ENCODE data around the gene ZKSCAN3. TPM values are rescaled to one million over a fixed set of nuclear protein-coding genes. Genes with fewer than 3 reads are reported as not detected.

The ZKSCAN3 gene
- total and polyA plus RNA-seq, 4 donors = 1.1 to 13.2 (median 3.1) TPM

- Histone ChIP-seq H3K27me3 (ENCODE audit: control insufficient read depth in 3 of 3, insufficient read depth in 3 of 3, low read length in 2 of 3) (no peaks in the 10 kb centered on the region), H3K36me3 (ENCODE audit: control insufficient read depth in 4 of 4, insufficient read depth in 4 of 4, low read length in 4 of 4) (peaks cover 9 to 23% (median 21%) of the 10 kb centered on the region in 4 donors), H3K4me3 (no peak overlapping the region), H3K27ac (ENCODE audit: low read depth in 1 of 2, low read length in 1 of 2) (no peak overlapping the region), H3K4me1 (ENCODE audit: control insufficient read depth in 5 of 5, insufficient read depth in 5 of 5, low read length in 5 of 5) (peaks cover 0 to 7% (median 3%) of the 10 kb centered on the region in 5 donors), H3K9me3 (ENCODE audit: control insufficient read depth in 4 of 4, insufficient read depth in 3 of 4, low read length in 3 of 4) (peaks cover 12 to 18% (median 14%) of the 10 kb centered on the region in 4 donors), H3K9ac (ENCODE audit: insufficient read depth in 1 of 2, low read length in 2 of 2) (no peak overlapping the region)
- no peak for DNase-seq
- no peak for ATAC-seq (ENCODE audit: insufficient read depth, low FRiP score)
- TF ChIP-seq, protein P1, sequence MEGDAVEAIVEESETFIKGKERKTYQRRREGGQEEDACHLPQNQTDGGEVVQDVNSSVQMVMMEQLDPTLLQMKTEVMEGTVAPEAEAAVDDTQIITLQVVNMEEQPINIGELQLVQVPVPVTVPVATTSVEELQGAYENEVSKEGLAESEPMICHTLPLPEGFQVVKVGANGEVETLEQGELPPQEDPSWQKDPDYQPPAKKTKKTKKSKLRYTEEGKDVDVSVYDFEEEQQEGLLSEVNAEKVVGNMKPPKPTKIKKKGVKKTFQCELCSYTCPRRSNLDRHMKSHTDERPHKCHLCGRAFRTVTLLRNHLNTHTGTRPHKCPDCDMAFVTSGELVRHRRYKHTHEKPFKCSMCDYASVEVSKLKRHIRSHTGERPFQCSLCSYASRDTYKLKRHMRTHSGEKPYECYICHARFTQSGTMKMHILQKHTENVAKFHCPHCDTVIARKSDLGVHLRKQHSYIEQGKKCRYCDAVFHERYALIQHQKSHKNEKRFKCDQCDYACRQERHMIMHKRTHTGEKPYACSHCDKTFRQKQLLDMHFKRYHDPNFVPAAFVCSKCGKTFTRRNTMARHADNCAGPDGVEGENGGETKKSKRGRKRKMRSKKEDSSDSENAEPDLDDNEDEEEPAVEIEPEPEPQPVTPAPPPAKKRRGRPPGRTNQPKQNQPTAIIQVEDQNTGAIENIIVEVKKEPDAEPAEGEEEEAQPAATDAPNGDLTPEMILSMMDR (IDR thresholded peaks at IDR 0.05; ENCODE audit: control extremely low read depth, extremely low read depth) = no peak
- WGBS, 2 donors = 66 to 79% methylated on average over 1 of the region's 1 CpG
Measured at GRCh38 chr6:28330041-28330440, 19.7 kb upstream of the ZKSCAN3 start.

GRCh38 chr6:28333047-28333446 is 16.7 kb upstream of the ZKSCAN3 start:
- Histone ChIP-seq H3K9ac (ENCODE audit: insufficient read depth in 1 of 2, low read length in 2 of 2) (no peak overlapping the region), H3K36me3 (ENCODE audit: control insufficient read depth in 4 of 4, insufficient read depth in 4 of 4, low read length in 4 of 4) (peaks cover 0 to 2% (median 1%) of the 10 kb centered on the region in 4 donors), H3K9me3 (ENCODE audit: control insufficient read depth in 4 of 4, insufficient read depth in 3 of 4, low read length in 3 of 4) (peaks cover 0 to 2% (median under 1%) of the 10 kb centered on the region in 4 donors), H3K27me3 (ENCODE audit: control insufficient read depth in 3 of 3, insufficient read depth in 3 of 3, low read length in 2 of 3) (no peaks in the 10 kb centered on the region), H3K27ac (ENCODE audit: low read depth in 1 of 2, low read length in 1 of 2) (no peak overlapping the region), H3K4me1 (ENCODE audit: control insufficient read depth in 5 of 5, insufficient read depth in 5 of 5, low read length in 5 of 5) (peaks cover 0 to 19% (median 3%) of the 10 kb centered on the region in 5 donors), H3K4me3 (no peak overlapping the region)
- 94 to 96% methylated on average over 2 of the region's 2 CpGs for WGBS, 2 donors
- TF ChIP-seq, protein P1 (IDR thresholded peaks at IDR 0.05; ENCODE audit: control extremely low read depth, extremely low read depth) = no peak
- ATAC-seq (ENCODE audit: insufficient read depth, low FRiP score) = no peak
- DNase-seq = no peak

GRCh38 chr6:28333599-28334018 is 16.1 kb upstream of the ZKSCAN3 start:
- H3K9ac ChIP-seq (ENCODE audit: insufficient read depth in 1 of 2, low read length in 2 of 2) = no peak overlapping the region
- H3K36me3 ChIP-seq (ENCODE audit: control insufficient read depth in 4 of 4, insufficient read depth in 4 of 4, low read length in 4 of 4) = peaks cover 0 to 2% (median 1%) of the 10 kb centered on the region in 4 donors
- TF ChIP-seq, protein P1 (IDR thresholded peaks at IDR 0.05; ENCODE audit: control extremely low read depth, extremely low read depth) = no peak
- no peak overlapping the region for H3K27ac ChIP-seq (ENCODE audit: low read depth in 1 of 2, low read length in 1 of 2)
- peaks cover 0 to 19% (median 3%) of the 10 kb centered on the region in 5 donors for H3K4me1 ChIP-seq (ENCODE audit: control insufficient read depth in 5 of 5, insufficient read depth in 5 of 5, low read length in 5 of 5)
- no peak overlapping the region for H3K4me3 ChIP-seq
- H3K27me3 ChIP-seq (ENCODE audit: control insufficient read depth in 3 of 3, insufficient read depth in 3 of 3, low read length in 2 of 3) = no peaks in the 10 kb centered on the region
- 81 to 85% methylated on average over 1 of the region's 1 CpG for WGBS, 2 donors
- H3K9me3 ChIP-seq (ENCODE audit: control insufficient read depth in 4 of 4, insufficient read depth in 3 of 4, low read length in 3 of 4) = peaks cover 0 to 2% (median under 1%) of the 10 kb centered on the region in 4 donors
- ATAC-seq (ENCODE audit: insufficient read depth, low FRiP score) = no peak
- DNase-seq = no peak
